Measurements from ENCODE around the gene PRR20G. TPM values are rescaled to one million over a fixed set of nuclear protein-coding genes. Genes with fewer than 3 reads are reported as not detected.

Gene PRR20G
- total and polyA plus RNA-seq, 2 of the 8 experiments (the other 6 are each of a cell fraction or from before 2014, with no cell fraction given): 0.24 TPM; not detected in 1

- FAIRE-seq (no peak), DNase-seq (ENCODE audit: low read depth in 1 of 2, low spot score in 2 of 2) (no peak)
- H2BK12ac ChIP-seq (ENCODE audit: low read depth, low read length): no peak overlapping the region
- no peak overlapping the region for H2AK5ac ChIP-seq (ENCODE audit: low read depth, low read length)
- H4K20me1 ChIP-seq (replicated peaks in 1 of 2; ENCODE audit: control insufficient read depth in 1 of 2, insufficient read depth in 2 of 2, low read length in 2 of 2): peaks cover 0 to 1% of the 10 kb centered on the region in 2 experiments
- H2BK20ac ChIP-seq (ENCODE audit: low read length): no peak overlapping the region
- H3K14ac ChIP-seq (ENCODE audit: insufficient read length): no peak overlapping the region
- H3K9me3 ChIP-seq (ENCODE audit: insufficient read depth in 2 of 2, low read depth in 1 of 2, low read length in 1 of 2): peaks cover 4 to 9% of the 10 kb centered on the region in 2 experiments
- H2BK120ac ChIP-seq (replicated peaks; ENCODE audit: low read depth, low read length): no peak overlapping the region
- H3K23ac ChIP-seq (ENCODE audit: insufficient read length): no peak overlapping the region
- H2BK5ac ChIP-seq (ENCODE audit: low read depth, low read length): no peak overlapping the region
- no peaks in the 10 kb centered on the region for H3K27me3 ChIP-seq (replicated peaks in 1 of 4; ENCODE audit: control insufficient read depth in 3 of 4, extremely low read depth in 1 of 4, insufficient read depth in 3 of 4, low read length in 3 of 4)
- H4K91ac ChIP-seq (replicated peaks; ENCODE audit: insufficient read length, low read length): no peak overlapping the region
- no peak overlapping the region for H3K56ac ChIP-seq (replicated peaks; ENCODE audit: insufficient read length, low read depth, low read length)
- no peaks in the 10 kb centered on the region for H3K79me1 ChIP-seq (ENCODE audit: low read depth, low read length)
- H2BK15ac ChIP-seq (ENCODE audit: low read length): no peak overlapping the region
- WGBS, 2 experiments (ENCODE audit: extremely low coverage in 1 of 2, insufficient coverage in 1 of 2, insufficient read length in 1 of 2, insufficient replicate concordance in 2 of 2, low coverage in 1 of 2, low lambda C conversion rate in 2 of 2, missing lambda C conversion rate in 1 of 2): 95% methylated on average over 8 of the region's 9 CpGs; no CpG with 5 or more reads in 1 of the 2 experiments
- H3K18ac ChIP-seq (ENCODE audit: extremely low read depth, low read length): no peak overlapping the region
- no peaks in the 10 kb centered on the region for H3K79me2 ChIP-seq (ENCODE audit: control insufficient read depth in 1 of 2, insufficient read depth in 2 of 2, low read length in 2 of 2)
- no peak overlapping the region for H3K4me3 ChIP-seq (ENCODE audit: extremely low read depth in 1 of 4, insufficient read depth in 2 of 4, low read depth in 3 of 4, low read length in 4 of 4)
- CTCF ChIA-PET (ENCODE audit: partially characterized antibody): interaction anchor here (0.8 to 1.8 kb wide), 2 partner anchors 9 to 163 kb away, joined by 3 to 5 read pairs; no protein-coding TSS in a partner anchor
- H3K4me1 ChIP-seq (replicated peaks in 1 of 4; ENCODE audit: control insufficient read depth in 3 of 4, insufficient read depth in 4 of 4, low read length in 3 of 4): no peaks in the 10 kb centered on the region
- no peak overlapping the region for H3K4me2 ChIP-seq (ENCODE audit: insufficient read depth in 1 of 2, low read depth in 2 of 2, low read length in 2 of 2)
- no peak overlapping the region for H3K4ac ChIP-seq (replicated peaks; ENCODE audit: insufficient read length, low read depth, low read length)
- H4K5ac ChIP-seq (ENCODE audit: insufficient read length, low read depth, low read length): no peak overlapping the region
- H3K23me2 ChIP-seq (ENCODE audit: low read depth, low read length): no peaks in the 10 kb centered on the region
- no peak overlapping the region for H2AFZ ChIP-seq (ENCODE audit: low read length)
- H3K9ac ChIP-seq (replicated peaks in 1 of 4; ENCODE audit: extremely low read depth in 1 of 4, low read depth in 3 of 4, low read length in 3 of 4): no peak overlapping the region
- TF ChIP-seq ATF3 (IDR thresholded peaks at IDR 0.05; ENCODE audit: insufficient read depth, low read depth, low read length): no peak
- TF ChIP-seq KDM4A (IDR thresholded peaks at IDR 0.05; ENCODE audit: low read depth, low read length, severe bottlenecking): no peak
- no peak for TF ChIP-seq ZNF274 (IDR thresholded peaks at IDR 0.05; ENCODE audit: borderline replicate concordance, extremely low read depth, low read length)
- no peak for TF ChIP-seq TAF7 (optimal IDR thresholded peaks at IDR 0.05; ENCODE audit: borderline replicate concordance, low read depth, low read length)
- TF ChIP-seq HDAC2 (IDR thresholded peaks at IDR 0.05; ENCODE audit: borderline replicate concordance in 1 of 2, low read depth in 2 of 2, low read length in 2 of 2): no peak
- TF ChIP-seq CHD2 (IDR thresholded peaks at IDR 0.05; ENCODE audit: low read length): no peak
- no peak for TF ChIP-seq ASH2L (IDR thresholded peaks at IDR 0.05; ENCODE audit: low read length)
- TF ChIP-seq RBBP5 (IDR thresholded peaks at IDR 0.05; ENCODE audit: borderline replicate concordance, low read depth, low read length): no peak
- no peak for TF ChIP-seq NRF1 (IDR thresholded peaks at IDR 0.05; ENCODE audit: low read depth, low read length)
- H3K36me3 ChIP-seq (ENCODE audit: control insufficient read depth in 2 of 4, insufficient read depth in 4 of 4, low read length in 3 of 4): no peaks in the 10 kb centered on the region
- no peak overlapping the region for H4K8ac ChIP-seq (ENCODE audit: extremely low read depth, insufficient read depth, low read length)
- POLR2A ChIA-PET (ENCODE audit: partially characterized antibody): interaction anchor here (0.5 kb wide), 1 partner anchor 304 kb away, joined by 3 read pairs; no protein-coding TSS in a partner anchor
- no peak overlapping the region for H3K27ac ChIP-seq (ENCODE audit: low read depth, low read length)
These were observed 1.2 kb downstream of the PRR20G start for GRCh38 chr3:127286571-127287140.
